GM23338 (cell line): Measurements from ENCODE around the gene STK38L. TPM values are rescaled to one million over a fixed set of nuclear protein-coding genes. Genes with fewer than 3 reads are reported as not detected.

ENCODE experiments used
- ATAC-seq: fragments of 200-7000 bp; cut with Tn5 transposase; 3 replicates; pipeline ENCODE4 v1.9.1; 2020
- DNase-seq: peaks from one replicate; pipeline ENCODE4 v3.0.0-alpha.2; 2015; ENCODE audit warnings: low spot score
- H2AFZ ChIP-seq: fragments of 200-600 bp; sonication (generic); 2 replicates; pipeline ENCODE4 v1.8.0; 2016; ENCODE audit warnings: antibody characterized with exemption, mild to moderate bottlenecking, moderate library complexity
- H3F3A ChIP-seq: fragments of 200-600 bp; sonication (generic); replicated peaks from 2 replicates; pipeline ENCODE4 v1.8.0; 2017; ENCODE audit warnings: antibody characterized with exemption, mixed run types, low read depth
- H3K27ac ChIP-seq: fragments of 200-600 bp; sonication (generic); 2 replicates; pipeline ENCODE4 v1.6.1; 2016; ENCODE audit warnings: low read depth
- H3K27me3 ChIP-seq: fragments of 200-600 bp; sonication (generic); 2 replicates; pipeline ENCODE4 v1.8.0; 2016; ENCODE audit warnings: mild to moderate bottlenecking, mixed run types, moderate library complexity; ENCODE audit not compliant: insufficient read depth
- H3K36me3 ChIP-seq: fragments of 200-600 bp; sonication (generic); 2 replicates; pipeline ENCODE4 v1.8.0; 2016; ENCODE audit warnings: mild to moderate bottlenecking; ENCODE audit not compliant: insufficient read depth
- H3K4me1 ChIP-seq: fragments of 200-600 bp; sonication (generic); 2 replicates; pipeline ENCODE4 v1.8.0; 2016; ENCODE audit warnings: mild to moderate bottlenecking, moderate library complexity; ENCODE audit not compliant: insufficient read depth
- H3K4me2 ChIP-seq: fragments of 200-600 bp; sonication (generic); 2 replicates; pipeline ENCODE4 v1.7.1; 2017; ENCODE audit warnings: mixed run types
- H3K4me3 ChIP-seq: fragments of 200-600 bp; sonication (generic); 2 replicates; pipeline ENCODE4 v1.6.1; 2016; ENCODE audit warnings: mixed run types
- H3K79me2 ChIP-seq: fragments of 200-600 bp; sonication (generic); replicated peaks from 2 replicates; pipeline ENCODE4 v1.8.0; 2017; ENCODE audit warnings: mild to moderate bottlenecking; ENCODE audit not compliant: insufficient read depth
- H3K9me2 ChIP-seq: fragments of 200-600 bp; sonication (generic); 2 replicates; pipeline ENCODE4 v1.8.0; 2017; ENCODE audit not compliant: insufficient read depth
- H4K20me1 ChIP-seq: fragments of 200-600 bp; sonication (generic); replicated peaks from 2 replicates; pipeline ENCODE4 v1.8.0; 2017; ENCODE audit warnings: mild to moderate bottlenecking; ENCODE audit not compliant: insufficient read depth
- H3K27ac Mint-ChIP-seq: 2 replicates; pipeline ENCODE4 v1.8.0; 2020; ENCODE audit warnings: inconsistent platforms, mild to moderate bottlenecking, moderate library complexity, mixed read lengths
- H3K27me3 Mint-ChIP-seq: 3 replicates; pipeline ENCODE4 v1.8.0; 2022; ENCODE audit warnings: low read depth, mild to moderate bottlenecking, moderate library complexity, mixed read lengths, inconsistent platforms; ENCODE audit not compliant: insufficient read depth, poor library complexity
- H3K36me3 Mint-ChIP-seq: 3 replicates; pipeline ENCODE4 v1.8.0; 2021; ENCODE audit warnings: low read depth, mild to moderate bottlenecking, inconsistent platforms, moderate library complexity, mixed read lengths
- H3K4me1 Mint-ChIP-seq: 3 replicates; pipeline ENCODE4 v1.8.0; 2020; ENCODE audit warnings: mild to moderate bottlenecking, inconsistent platforms, mixed read lengths
- H3K4me3 Mint-ChIP-seq: 3 replicates; pipeline ENCODE4 v1.8.0; 2021; ENCODE audit warnings: moderate library complexity, mild to moderate bottlenecking, inconsistent platforms, mixed read lengths
- H3K9me3 Mint-ChIP-seq: 3 replicates; pipeline ENCODE4 v1.8.0; 2020; ENCODE audit warnings: moderate library complexity, mild to moderate bottlenecking, inconsistent platforms, mixed read lengths
- EZH2phosphoT487 ChIP-seq: fragments of 200-600 bp; sonication (generic); IDR thresholded peaks from one replicate; pipeline ENCODE4 v1.8.1; 2018; ENCODE audit warnings: antibody characterized with exemption; ENCODE audit not compliant: unreplicated experiment
- JUNB ChIP-seq: IDR thresholded peaks from one replicate; pipeline ENCODE4 v1.6.1; 2016; ENCODE audit warnings: antibody characterized with exemption; ENCODE audit not compliant: unreplicated experiment
- POLR2AphosphoS5 ChIP-seq: IDR thresholded peaks from 2 replicates; pipeline ENCODE4 v1.6.1; 2016; ENCODE audit warnings: antibody characterized with exemption, low read depth
- STAT1 ChIP-seq: IDR thresholded peaks from one replicate; pipeline ENCODE4 v1.6.1; 2016; ENCODE audit warnings: antibody characterized with exemption; ENCODE audit not compliant: unreplicated experiment
- ZNF114 ChIP-seq: fragments of 250-450 bp; sonication (Bioruptor Pico); IDR thresholded peaks from 2 replicates; pipeline ENCODE4 v1.5.0; 2020; ENCODE audit warnings: mild to moderate bottlenecking, moderate library complexity
- polyA plus RNA-seq: library from polyadenylated mRNA; unstranded; fragments of >200 nt; fragmentation: Nextera tagmentation; extraction: Ambion mirVana; gene quantifications from 2 replicates; pipeline ENCODE4 v1.2.1, GENCODE V29; 2016
- total RNA-seq: library from RNA; depleted of rRNA; stranded (reverse); fragments of >200 nt; shearing (Covaris generic); gene quantifications from 2 replicates; pipeline ENCODE4 v1.2.3, GENCODE V29; 2014
- TF ChIP-seq, protein P1 (sequence below): IDR thresholded peaks from one replicate; pipeline ENCODE4 v1.6.1; 2018; ENCODE audit warnings: antibody characterized with exemption; ENCODE audit not compliant: unreplicated experiment
- TF ChIP-seq, protein P2 (sequence below), 2 experiments: fragments of 200-600 bp in 1 of 2; sonication (generic) in 1 of 2; conservative IDR thresholded peaks; 2 replicates each; pipeline versions ENCODE4 v1.5.1 to v1.6.1; 2016 to 2017; ENCODE audit warnings: antibody characterized with exemption in 2 of 2, low read depth in 2 of 2, mild to moderate bottlenecking in 2 of 2, moderate library complexity in 1 of 2
- TF ChIP-seq, protein P3 (sequence below): IDR thresholded peaks from 2 replicates; pipeline ENCODE4 v1.6.1; 2016; ENCODE audit warnings: antibody characterized with exemption
- TF ChIP-seq, protein P4 (sequence below): fragments of 250-450 bp; sonication (Bioruptor Pico); IDR thresholded peaks from 2 replicates; pipeline ENCODE4 v1.5.0; 2020; ENCODE audit warnings: mild to moderate bottlenecking, moderate library complexity

The STK38L gene
- total and polyA plus RNA-seq, 2 experiments from 2014 or later = 28.9 to 56.5 TPM

DNA sequence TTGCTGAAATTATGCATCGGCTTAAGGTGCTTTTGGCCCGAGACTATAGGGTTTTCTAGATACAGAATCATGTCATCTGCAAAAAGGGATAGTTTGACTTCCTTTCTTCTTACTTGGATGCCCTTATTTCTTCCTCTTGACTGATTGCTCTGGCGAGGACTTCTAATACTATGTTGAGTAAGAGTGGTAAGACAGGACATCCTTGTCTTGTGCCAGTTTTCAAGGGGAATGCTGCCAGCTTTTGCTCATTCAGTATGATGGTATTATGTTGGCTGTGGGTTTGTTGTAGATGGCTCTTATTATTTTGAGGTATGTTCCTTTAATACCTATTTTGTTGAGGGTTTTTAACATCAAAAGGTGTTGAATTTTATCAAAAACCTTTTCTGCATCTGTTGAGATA is 96.9 kb downstream of the STK38L start:
- H3K36me3 ChIP-seq = no peaks in the 10 kb centered on the region
- no peaks in the 10 kb centered on the region for H3K27me3 ChIP-seq
- Mint-ChIP-seq H3K27me3 (peaks cover 3% of the 10 kb centered on the region), H3K4me1 (peaks cover 35% of the 10 kb centered on the region), H3K36me3 (no peaks in the 10 kb centered on the region), H3K4me3 (no peak overlapping the region), H3K27ac (no peak overlapping the region), H3K9me3 (no peaks in the 10 kb centered on the region)
- no peak overlapping the region for H2AFZ ChIP-seq
- no peak overlapping the region for H3K4me2 ChIP-seq
- no peak overlapping the region for H3K4me3 ChIP-seq
- peaks cover 6% of the 10 kb centered on the region; the same call in 1 of the 2 replicates for H4K20me1 ChIP-seq
- no peak overlapping the region for H3K27ac ChIP-seq
- peaks cover 67% of the 10 kb centered on the region for H3K79me2 ChIP-seq
- TF ChIP-seq, protein P1, sequence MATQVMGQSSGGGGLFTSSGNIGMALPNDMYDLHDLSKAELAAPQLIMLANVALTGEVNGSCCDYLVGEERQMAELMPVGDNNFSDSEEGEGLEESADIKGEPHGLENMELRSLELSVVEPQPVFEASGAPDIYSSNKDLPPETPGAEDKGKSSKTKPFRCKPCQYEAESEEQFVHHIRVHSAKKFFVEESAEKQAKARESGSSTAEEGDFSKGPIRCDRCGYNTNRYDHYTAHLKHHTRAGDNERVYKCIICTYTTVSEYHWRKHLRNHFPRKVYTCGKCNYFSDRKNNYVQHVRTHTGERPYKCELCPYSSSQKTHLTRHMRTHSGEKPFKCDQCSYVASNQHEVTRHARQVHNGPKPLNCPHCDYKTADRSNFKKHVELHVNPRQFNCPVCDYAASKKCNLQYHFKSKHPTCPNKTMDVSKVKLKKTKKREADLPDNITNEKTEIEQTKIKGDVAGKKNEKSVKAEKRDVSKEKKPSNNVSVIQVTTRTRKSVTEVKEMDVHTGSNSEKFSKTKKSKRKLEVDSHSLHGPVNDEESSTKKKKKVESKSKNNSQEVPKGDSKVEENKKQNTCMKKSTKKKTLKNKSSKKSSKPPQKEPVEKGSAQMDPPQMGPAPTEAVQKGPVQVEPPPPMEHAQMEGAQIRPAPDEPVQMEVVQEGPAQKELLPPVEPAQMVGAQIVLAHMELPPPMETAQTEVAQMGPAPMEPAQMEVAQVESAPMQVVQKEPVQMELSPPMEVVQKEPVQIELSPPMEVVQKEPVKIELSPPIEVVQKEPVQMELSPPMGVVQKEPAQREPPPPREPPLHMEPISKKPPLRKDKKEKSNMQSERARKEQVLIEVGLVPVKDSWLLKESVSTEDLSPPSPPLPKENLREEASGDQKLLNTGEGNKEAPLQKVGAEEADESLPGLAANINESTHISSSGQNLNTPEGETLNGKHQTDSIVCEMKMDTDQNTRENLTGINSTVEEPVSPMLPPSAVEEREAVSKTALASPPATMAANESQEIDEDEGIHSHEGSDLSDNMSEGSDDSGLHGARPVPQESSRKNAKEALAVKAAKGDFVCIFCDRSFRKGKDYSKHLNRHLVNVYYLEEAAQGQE = no peak
- TF ChIP-seq, protein P2, sequence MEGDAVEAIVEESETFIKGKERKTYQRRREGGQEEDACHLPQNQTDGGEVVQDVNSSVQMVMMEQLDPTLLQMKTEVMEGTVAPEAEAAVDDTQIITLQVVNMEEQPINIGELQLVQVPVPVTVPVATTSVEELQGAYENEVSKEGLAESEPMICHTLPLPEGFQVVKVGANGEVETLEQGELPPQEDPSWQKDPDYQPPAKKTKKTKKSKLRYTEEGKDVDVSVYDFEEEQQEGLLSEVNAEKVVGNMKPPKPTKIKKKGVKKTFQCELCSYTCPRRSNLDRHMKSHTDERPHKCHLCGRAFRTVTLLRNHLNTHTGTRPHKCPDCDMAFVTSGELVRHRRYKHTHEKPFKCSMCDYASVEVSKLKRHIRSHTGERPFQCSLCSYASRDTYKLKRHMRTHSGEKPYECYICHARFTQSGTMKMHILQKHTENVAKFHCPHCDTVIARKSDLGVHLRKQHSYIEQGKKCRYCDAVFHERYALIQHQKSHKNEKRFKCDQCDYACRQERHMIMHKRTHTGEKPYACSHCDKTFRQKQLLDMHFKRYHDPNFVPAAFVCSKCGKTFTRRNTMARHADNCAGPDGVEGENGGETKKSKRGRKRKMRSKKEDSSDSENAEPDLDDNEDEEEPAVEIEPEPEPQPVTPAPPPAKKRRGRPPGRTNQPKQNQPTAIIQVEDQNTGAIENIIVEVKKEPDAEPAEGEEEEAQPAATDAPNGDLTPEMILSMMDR (conservative IDR thresholded peaks at IDR 0.05; ENCODE audit: low read depth in 2 of 2) = no peak
- TF ChIP-seq STAT1 (no peak), POLR2AphosphoS5 (no peak), JUNB (no peak), ZNF114 (CRISPR knock-in tag) (no peak), EZH2phosphoT487 (no peak)
- TF ChIP-seq, protein P3, sequence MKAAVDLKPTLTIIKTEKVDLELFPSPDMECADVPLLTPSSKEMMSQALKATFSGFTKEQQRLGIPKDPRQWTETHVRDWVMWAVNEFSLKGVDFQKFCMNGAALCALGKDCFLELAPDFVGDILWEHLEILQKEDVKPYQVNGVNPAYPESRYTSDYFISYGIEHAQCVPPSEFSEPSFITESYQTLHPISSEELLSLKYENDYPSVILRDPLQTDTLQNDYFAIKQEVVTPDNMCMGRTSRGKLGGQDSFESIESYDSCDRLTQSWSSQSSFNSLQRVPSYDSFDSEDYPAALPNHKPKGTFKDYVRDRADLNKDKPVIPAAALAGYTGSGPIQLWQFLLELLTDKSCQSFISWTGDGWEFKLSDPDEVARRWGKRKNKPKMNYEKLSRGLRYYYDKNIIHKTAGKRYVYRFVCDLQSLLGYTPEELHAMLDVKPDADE = no peak
- H3K4me1 ChIP-seq = peaks cover 25% of the 10 kb centered on the region
- no peaks in the 10 kb centered on the region for H3F3A ChIP-seq
- DNase-seq = no peak
- no peak for ATAC-seq
- H3K9me2 ChIP-seq = no peaks in the 10 kb centered on the region

DNA sequence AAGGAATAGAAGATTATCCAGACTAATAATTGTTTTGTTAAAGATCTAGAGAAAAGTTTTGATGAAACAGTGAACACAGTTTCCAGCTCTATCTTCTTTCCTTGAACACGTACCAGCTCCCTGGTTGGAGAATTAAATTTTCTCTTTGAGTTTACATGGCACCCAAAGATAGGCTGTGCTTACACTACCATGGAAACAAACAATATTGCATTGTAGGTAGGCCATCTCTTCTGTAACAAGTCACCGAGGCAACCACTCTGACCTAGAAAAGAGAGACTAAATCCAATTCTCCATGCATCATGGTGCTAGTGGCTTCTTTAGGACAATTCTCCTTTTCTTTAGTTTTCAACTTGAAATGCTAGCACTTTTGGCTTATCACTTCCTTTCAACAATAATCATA is 98.5 kb downstream of the STK38L start:
- H3K27ac Mint-ChIP-seq = no peak overlapping the region
- Histone ChIP-seq H4K20me1 (peaks cover 10% of the 10 kb centered on the region; the same call in 1 of the 2 replicates), H3K27me3 (no peaks in the 10 kb centered on the region), H3K4me3 (no peak overlapping the region), H3K9me2 (no peaks in the 10 kb centered on the region; the same call in 1 of the 2 replicates), H3K27ac (no peak overlapping the region), H3K4me1 (peaks cover 25% of the 10 kb centered on the region), H3K4me2 (no peak overlapping the region), H3F3A (no peaks in the 10 kb centered on the region), H3K36me3 (no peaks in the 10 kb centered on the region), H2AFZ (no peak overlapping the region), H3K79me2 (peaks cover 73% of the 10 kb centered on the region)
- H3K4me1 Mint-ChIP-seq = peaks cover 38% of the 10 kb centered on the region
- DNase-seq (no peak), ATAC-seq (no peak)
- H3K4me3 Mint-ChIP-seq = no peak overlapping the region
- H3K9me3 Mint-ChIP-seq = no peaks in the 10 kb centered on the region
- peaks cover 3% of the 10 kb centered on the region for H3K27me3 Mint-ChIP-seq
- no peaks in the 10 kb centered on the region for H3K36me3 Mint-ChIP-seq
- TF ChIP-seq, protein P4, sequence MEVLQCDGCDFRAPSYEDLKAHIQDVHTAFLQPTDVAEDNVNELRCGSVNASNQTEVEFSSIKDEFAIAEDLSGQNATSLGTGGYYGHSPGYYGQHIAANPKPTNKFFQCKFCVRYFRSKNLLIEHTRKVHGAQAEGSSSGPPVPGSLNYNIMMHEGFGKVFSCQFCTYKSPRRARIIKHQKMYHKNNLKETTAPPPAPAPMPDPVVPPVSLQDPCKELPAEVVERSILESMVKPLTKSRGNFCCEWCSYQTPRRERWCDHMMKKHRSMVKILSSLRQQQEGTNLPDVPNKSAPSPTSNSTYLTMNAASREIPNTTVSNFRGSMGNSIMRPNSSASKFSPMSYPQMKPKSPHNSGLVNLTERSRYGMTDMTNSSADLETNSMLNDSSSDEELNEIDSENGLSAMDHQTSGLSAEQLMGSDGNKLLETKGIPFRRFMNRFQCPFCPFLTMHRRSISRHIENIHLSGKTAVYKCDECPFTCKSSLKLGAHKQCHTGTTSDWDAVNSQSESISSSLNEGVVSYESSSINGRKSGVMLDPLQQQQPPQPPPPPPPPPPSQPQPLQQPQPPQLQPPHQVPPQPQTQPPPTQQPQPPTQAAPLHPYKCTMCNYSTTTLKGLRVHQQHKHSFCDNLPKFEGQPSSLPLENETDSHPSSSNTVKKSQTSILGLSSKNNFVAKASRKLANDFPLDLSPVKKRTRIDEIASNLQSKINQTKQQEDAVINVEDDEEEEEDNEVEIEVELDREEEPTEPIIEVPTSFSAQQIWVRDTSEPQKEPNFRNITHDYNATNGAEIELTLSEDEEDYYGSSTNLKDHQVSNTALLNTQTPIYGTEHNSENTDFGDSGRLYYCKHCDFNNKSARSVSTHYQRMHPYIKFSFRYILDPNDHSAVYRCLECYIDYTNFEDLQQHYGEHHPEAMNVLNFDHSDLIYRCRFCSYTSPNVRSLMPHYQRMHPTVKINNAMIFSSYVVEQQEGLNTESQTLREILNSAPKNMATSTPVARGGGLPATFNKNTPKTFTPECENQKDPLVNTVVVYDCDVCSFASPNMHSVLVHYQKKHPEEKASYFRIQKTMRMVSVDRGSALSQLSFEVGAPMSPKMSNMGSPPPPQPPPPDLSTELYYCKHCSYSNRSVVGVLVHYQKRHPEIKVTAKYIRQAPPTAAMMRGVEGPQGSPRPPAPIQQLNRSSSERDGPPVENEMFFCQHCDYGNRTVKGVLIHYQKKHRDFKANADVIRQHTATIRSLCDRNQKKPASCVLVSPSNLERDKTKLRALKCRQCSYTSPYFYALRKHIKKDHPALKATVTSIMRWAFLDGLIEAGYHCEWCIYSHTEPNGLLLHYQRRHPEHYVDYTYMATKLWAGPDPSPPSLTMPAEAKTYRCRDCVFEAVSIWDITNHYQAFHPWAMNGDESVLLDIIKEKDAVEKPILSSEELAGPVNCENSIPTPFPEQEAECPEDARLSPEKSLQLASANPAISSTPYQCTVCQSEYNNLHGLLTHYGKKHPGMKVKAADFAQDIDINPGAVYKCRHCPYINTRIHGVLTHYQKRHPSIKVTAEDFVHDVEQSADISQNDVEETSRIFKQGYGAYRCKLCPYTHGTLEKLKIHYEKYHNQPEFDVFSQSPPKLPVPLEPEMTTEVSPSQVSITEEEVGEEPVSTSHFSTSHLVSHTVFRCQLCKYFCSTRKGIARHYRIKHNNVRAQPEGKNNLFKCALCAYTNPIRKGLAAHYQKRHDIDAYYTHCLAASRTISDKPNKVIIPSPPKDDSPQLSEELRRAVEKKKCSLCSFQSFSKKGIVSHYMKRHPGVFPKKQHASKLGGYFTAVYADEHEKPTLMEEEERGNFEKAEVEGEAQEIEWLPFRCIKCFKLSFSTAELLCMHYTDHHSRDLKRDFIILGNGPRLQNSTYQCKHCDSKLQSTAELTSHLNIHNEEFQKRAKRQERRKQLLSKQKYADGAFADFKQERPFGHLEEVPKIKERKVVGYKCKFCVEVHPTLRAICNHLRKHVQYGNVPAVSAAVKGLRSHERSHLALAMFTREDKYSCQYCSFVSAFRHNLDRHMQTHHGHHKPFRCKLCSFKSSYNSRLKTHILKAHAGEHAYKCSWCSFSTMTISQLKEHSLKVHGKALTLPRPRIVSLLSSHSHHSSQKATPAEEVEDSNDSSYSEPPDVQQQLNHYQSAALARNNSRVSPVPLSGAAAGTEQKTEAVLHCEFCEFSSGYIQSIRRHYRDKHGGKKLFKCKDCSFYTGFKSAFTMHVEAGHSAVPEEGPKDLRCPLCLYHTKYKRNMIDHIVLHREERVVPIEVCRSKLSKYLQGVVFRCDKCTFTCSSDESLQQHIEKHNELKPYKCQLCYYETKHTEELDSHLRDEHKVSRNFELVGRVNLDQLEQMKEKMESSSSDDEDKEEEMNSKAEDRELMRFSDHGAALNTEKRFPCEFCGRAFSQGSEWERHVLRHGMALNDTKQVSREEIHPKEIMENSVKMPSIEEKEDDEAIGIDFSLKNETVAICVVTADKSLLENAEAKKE (CRISPR knock-in tag) = no peak
- no peak for TF ChIP-seq STAT1
